Central memory CD8-positive, alpha-beta T cell (primary cell): Measurements from ENCODE around the gene GRID1.

Experiments used
- ATAC-seq: fragments of 150-1000 bp; cut with Tn5 transposase; replicated peaks from 2 replicates; pipeline ENCODE4 v1.10.0; 2022; ENCODE audit warnings: mild to moderate bottlenecking, moderate FRiP score, moderate number of reproducible peaks; ENCODE audit not compliant: poor library complexity, severe bottlenecking; ENCODE audit errors: extremely low read depth
- DNase-seq, 2 donors: peaks; one replicate each; pipeline ENCODE4 v3.0.0; 2021; ENCODE audit warnings: low spot score in 2 of 2
- H3K27ac Mint-ChIP-seq: one replicate; pipeline ENCODE4 v1.8.0; 2022; ENCODE audit warnings: low read depth, mild to moderate bottlenecking, moderate library complexity, mixed read lengths
- H3K27me3 Mint-ChIP-seq: one replicate; pipeline ENCODE4 v1.8.0; 2022; ENCODE audit warnings: mixed read lengths
- H3K36me3 Mint-ChIP-seq: one replicate; pipeline ENCODE4 v1.8.0; 2022; ENCODE audit warnings: mild to moderate bottlenecking, moderate library complexity, mixed read lengths; ENCODE audit not compliant: insufficient read depth
- H3K4me1 Mint-ChIP-seq: one replicate; pipeline ENCODE4 v1.8.0; 2022; ENCODE audit warnings: mixed read lengths
- H3K4me3 Mint-ChIP-seq: one replicate; pipeline ENCODE4 v1.8.0; 2022; ENCODE audit warnings: mild to moderate bottlenecking, moderate library complexity, mixed read lengths
- H3K9me3 Mint-ChIP-seq: one replicate; pipeline ENCODE4 v1.8.0; 2022; ENCODE audit warnings: mixed read lengths

GRID1 gene

GRCh38 chr10:85924382-85925102, 442.1 kb downstream of the GRID1 start:
- H3K9me3 Mint-ChIP-seq = no peaks in the 10 kb centered on the region
- no peak overlapping the region for H3K27ac Mint-ChIP-seq
- H3K36me3 Mint-ChIP-seq = no peaks in the 10 kb centered on the region
- no peak for DNase-seq
- no peak overlapping the region for H3K4me3 Mint-ChIP-seq
- peaks cover 21% of the 10 kb centered on the region for H3K27me3 Mint-ChIP-seq
- no peaks in the 10 kb centered on the region for H3K4me1 Mint-ChIP-seq
- no peak for ATAC-seq

- H3K9me3 Mint-ChIP-seq = no peaks in the 10 kb centered on the region
- H3K36me3 Mint-ChIP-seq = no peaks in the 10 kb centered on the region
- H3K27me3 Mint-ChIP-seq = peaks cover 21% of the 10 kb centered on the region
- H3K4me1 Mint-ChIP-seq = no peaks in the 10 kb centered on the region
- no peak overlapping the region for H3K27ac Mint-ChIP-seq
- DNase-seq (no peak), ATAC-seq (no peak)
- H3K4me3 Mint-ChIP-seq = no peak overlapping the region
Measured at GRCh38 chr10:85922356-85923129, 444.1 kb downstream of the GRID1 start.

- Mint-ChIP-seq H3K4me3 (no peak overlapping the region), H3K4me1 (no peaks in the 10 kb centered on the region), H3K27ac (no peak overlapping the region), H3K27me3 (peaks cover 21% of the 10 kb centered on the region), H3K36me3 (no peaks in the 10 kb centered on the region), H3K9me3 (no peaks in the 10 kb centered on the region)
- DNase-seq (no peak), ATAC-seq (no peak)
Measured at GRCh38 chr10:85921789-85922188, 444.8 kb downstream of the GRID1 start.

DNA sequence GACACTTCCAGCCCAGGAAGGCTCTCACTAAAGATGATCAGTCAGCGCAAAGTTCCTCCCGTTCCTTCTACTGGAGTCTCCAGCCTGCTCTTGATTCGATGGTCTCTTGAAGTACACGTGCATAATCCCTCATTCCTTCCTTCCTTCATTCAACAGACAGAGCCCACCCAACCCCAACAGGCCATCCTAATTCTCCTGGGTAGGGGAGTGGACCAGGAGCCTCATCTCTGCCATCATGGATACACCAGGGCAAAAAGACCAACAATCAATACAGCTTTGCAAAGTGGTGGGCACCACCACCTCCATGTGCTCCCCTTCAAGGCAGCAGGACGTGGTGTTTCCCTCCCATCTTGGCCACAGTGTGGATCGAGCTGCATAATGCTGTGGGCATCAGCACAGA, 446.3 kb downstream of the GRID1 start:
- Mint-ChIP-seq H3K9me3 (no peaks in the 10 kb centered on the region), H3K4me1 (no peaks in the 10 kb centered on the region), H3K27me3 (peaks cover 21% of the 10 kb centered on the region), H3K4me3 (no peak overlapping the region), H3K36me3 (no peaks in the 10 kb centered on the region), H3K27ac (no peak overlapping the region)
- DNase-seq (no peak), ATAC-seq (no peak)

DNA sequence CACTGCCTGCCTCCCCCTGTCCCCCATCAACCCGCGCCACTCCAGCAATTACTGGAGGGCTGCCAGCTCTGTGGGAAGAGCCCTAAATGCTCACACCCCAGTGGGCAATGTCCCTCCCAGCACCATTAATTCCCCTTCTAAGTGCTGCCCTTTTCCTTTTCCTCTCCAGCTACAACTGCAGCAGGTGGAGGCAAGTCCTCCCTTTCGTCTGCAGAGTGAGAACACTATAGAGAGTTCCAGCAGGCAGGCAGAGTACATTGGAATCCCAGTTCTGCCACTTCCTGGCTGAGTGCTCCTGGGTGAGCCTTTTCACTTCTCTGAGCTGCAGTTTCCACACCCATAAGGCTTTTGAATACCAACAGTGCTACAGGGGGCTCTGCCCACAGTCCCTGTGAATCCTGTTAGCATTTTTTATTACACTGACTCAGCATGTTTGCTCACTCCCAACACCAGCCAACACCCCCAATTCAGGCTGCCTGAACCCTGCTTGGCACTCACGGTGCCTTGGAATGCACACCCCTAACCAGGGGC, 447.0 kb downstream of the GRID1 start:
- ATAC-seq (no peak), DNase-seq (no peak)
- H3K9me3 Mint-ChIP-seq = no peaks in the 10 kb centered on the region
- H3K27ac Mint-ChIP-seq = no peak overlapping the region
- no peaks in the 10 kb centered on the region for H3K4me1 Mint-ChIP-seq
- H3K27me3 Mint-ChIP-seq = peaks cover 21% of the 10 kb centered on the region
- H3K4me3 Mint-ChIP-seq = no peak overlapping the region
- no peaks in the 10 kb centered on the region for H3K36me3 Mint-ChIP-seq

GRCh38 chr10:85918371-85918770, 448.2 kb downstream of the GRID1 start:
- Mint-ChIP-seq H3K9me3 (no peaks in the 10 kb centered on the region), H3K4me3 (no peak overlapping the region), H3K36me3 (no peaks in the 10 kb centered on the region), H3K4me1 (no peaks in the 10 kb centered on the region), H3K27me3 (peaks cover 20% of the 10 kb centered on the region), H3K27ac (no peak overlapping the region)
- ATAC-seq (no peak), DNase-seq (no peak)

DNA sequence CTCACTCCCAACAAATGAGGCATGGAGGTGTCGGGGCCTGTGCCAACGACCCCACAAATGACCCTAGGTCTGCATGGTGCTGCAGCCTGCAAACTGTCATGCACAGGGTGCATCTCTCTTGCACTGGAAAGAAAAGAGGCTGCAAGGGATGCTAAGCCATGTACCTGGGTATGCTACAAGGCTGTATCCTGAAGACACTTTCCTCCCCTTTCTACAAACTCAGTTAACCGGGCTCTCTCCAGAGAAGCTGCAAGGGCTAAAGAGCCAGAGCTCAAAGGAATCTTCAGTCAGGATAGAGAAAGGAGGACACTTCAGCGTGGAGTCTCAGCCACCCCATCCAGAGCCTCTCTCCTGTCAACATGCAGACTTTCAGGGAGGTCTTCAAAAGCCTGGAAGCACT, 449.0 kb downstream of the GRID1 start:
- Mint-ChIP-seq H3K4me1 (no peaks in the 10 kb centered on the region), H3K27me3 (peaks cover 12% of the 10 kb centered on the region), H3K4me3 (no peak overlapping the region), H3K36me3 (no peaks in the 10 kb centered on the region), H3K27ac (no peak overlapping the region), H3K9me3 (no peaks in the 10 kb centered on the region)
- ATAC-seq (no peak), DNase-seq (no peak)

GRCh38 chr10:85916994-85917573, 449.5 kb downstream of the GRID1 start:
- DNase-seq = no peak
- Mint-ChIP-seq H3K4me1 (no peaks in the 10 kb centered on the region), H3K27me3 (peaks cover 11% of the 10 kb centered on the region), H3K4me3 (no peak overlapping the region), H3K27ac (no peak overlapping the region), H3K9me3 (no peaks in the 10 kb centered on the region), H3K36me3 (no peaks in the 10 kb centered on the region)
- ATAC-seq = no peak

GRCh38 chr10:85916286-85916685, 450.3 kb downstream of the GRID1 start:
- no peak overlapping the region for H3K4me3 Mint-ChIP-seq
- DNase-seq (no peak), ATAC-seq (no peak)
- H3K27ac Mint-ChIP-seq = no peak overlapping the region
- H3K9me3 Mint-ChIP-seq = no peaks in the 10 kb centered on the region
- H3K27me3 Mint-ChIP-seq = peaks cover 11% of the 10 kb centered on the region
- H3K36me3 Mint-ChIP-seq = no peaks in the 10 kb centered on the region
- no peaks in the 10 kb centered on the region for H3K4me1 Mint-ChIP-seq

DNA sequence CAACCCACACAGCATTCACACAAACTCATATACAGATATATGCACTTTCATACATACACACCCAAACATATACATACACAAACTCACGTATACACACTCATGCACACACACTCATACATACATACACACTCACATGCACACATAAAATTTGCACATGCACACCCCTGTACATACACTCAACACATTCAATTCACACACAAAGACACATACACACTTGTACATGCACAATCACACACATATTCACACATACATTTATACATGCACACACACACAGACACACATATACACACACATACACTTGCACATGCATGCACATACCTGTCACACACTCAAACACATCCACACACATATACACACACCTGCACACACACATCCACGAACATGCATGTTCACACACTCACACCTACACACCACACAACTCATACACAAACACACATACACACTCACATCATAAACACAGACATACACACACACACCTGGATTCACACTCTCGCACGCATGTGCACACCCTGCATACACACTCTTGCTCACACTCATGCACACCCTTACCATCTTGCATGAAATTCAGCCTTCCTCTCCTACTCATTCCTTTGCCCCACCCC, 451.2 kb downstream of the GRID1 start:
- Mint-ChIP-seq H3K9me3 (no peaks in the 10 kb centered on the region), H3K27me3 (peaks cover 15% of the 10 kb centered on the region), H3K4me3 (no peak overlapping the region), H3K27ac (no peak overlapping the region), H3K4me1 (no peaks in the 10 kb centered on the region), H3K36me3 (no peaks in the 10 kb centered on the region)
- no peak for DNase-seq
- no peak for ATAC-seq

DNA sequence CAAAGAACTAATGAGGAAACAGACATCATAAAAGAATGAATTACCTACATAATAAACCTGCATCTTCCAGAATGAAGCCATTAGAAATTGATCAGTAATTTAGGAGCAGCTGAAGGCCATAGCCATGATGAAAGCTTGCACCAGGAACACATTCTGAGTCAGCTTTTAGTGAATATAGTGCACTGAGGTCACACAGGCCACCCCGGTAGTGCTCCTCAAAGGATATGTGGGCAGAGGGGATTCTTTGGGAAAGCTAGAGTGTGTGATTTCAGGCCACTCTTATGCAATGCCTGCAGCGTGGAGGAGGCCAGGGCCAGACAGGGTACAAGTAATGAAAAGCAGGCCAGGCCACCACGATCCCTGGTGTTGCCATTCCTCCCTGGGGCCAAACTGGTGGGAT, 451.9 kb downstream of the GRID1 start:
- H3K27me3 Mint-ChIP-seq = peaks cover 12% of the 10 kb centered on the region
- no peaks in the 10 kb centered on the region for H3K36me3 Mint-ChIP-seq
- H3K4me3 Mint-ChIP-seq = no peak overlapping the region
- ATAC-seq (no peak), DNase-seq (no peak)
- no peaks in the 10 kb centered on the region for H3K4me1 Mint-ChIP-seq
- H3K27ac Mint-ChIP-seq = no peak overlapping the region
- H3K9me3 Mint-ChIP-seq = no peaks in the 10 kb centered on the region

GRCh38 chr10:85908462-85908861, 458.1 kb downstream of the GRID1 start:
- Mint-ChIP-seq H3K36me3 (no peaks in the 10 kb centered on the region), H3K27me3 (peaks cover 12% of the 10 kb centered on the region), H3K27ac (no peak overlapping the region), H3K4me3 (no peak overlapping the region), H3K4me1 (no peaks in the 10 kb centered on the region), H3K9me3 (no peaks in the 10 kb centered on the region)
- DNase-seq = no peak
- no peak for ATAC-seq
